GM21360 (cell line): ENCODE data around the gene FAM89B.

Experiments
- ATAC-seq: cut with Tn5 transposase; IDR thresholded peaks from one replicate; pipeline ENCODE4 v1.9.1; 2021; ENCODE audit warnings: mild to moderate bottlenecking, moderate library complexity; ENCODE audit not compliant: unreplicated experiment

Gene FAM89B

DNA sequence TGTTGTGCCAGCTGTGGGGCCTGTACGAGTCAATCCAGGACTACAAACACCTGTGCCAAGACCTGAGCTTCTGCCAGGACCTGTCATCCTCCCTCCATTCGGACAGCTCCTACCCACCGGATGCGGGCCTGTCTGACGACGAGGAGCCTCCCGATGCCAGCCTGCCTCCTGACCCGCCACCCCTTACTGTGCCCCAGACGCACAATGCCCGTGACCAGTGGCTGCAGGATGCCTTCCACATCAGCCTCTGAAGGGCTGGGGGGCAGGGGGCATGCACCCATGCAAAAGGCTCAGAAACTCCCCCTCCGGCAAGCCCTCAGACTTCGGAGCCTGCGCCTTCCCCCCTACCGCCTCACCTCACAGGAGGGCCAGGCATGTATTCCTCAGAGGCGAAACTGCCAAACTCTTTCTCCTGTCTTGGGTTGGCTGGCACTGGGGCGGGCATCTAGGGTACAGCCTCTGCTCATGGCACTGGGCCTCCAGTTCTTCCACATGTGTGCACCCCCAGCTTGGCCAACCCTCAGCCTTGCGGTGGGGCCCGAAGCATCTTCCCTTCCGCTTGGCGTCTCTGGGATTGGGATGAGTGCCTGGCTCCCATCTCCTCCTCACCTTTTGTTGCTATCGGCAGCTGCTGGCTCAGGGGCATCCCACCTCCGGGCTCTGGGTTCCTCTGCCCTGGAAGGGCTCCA, 1.2 kb downstream of the FAM89B start:
- no peak for ATAC-seq

DNA sequence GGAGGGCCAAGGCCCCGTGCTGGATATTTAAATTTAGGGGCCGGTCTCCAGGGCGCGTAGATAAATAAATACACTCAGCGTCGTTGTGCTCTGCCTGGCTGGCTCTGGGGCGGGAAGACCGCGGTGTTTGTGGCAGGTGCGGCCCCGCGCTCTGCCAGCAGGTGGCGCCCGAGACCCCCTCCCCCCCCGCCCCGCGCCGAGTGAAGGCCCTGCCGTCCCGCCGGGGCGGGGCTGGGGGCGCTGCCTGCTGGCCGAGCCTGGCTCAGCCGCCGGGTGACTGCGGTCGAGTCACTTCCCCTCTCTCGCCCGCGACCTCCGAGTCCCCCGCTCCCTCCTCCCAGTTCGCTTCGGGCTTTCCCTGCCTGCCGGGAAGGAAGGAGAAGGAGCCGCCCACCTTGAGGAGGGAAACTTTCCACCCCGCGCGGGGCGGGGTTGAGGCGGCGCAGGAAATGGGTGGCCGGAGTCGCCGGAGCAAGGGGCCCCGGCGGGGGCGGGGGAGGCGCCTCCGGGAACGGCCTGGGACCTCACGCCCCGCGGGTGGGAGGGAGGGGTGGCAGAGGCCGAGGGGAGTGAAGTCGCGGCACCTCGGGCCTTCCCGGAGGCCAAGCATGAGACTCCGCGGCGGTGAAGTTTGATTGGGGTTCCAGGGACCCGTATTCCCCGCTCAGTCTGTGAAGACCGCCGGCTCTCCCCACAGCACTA, 1.9 kb downstream of the FAM89B start:
- no peak for ATAC-seq

DNA sequence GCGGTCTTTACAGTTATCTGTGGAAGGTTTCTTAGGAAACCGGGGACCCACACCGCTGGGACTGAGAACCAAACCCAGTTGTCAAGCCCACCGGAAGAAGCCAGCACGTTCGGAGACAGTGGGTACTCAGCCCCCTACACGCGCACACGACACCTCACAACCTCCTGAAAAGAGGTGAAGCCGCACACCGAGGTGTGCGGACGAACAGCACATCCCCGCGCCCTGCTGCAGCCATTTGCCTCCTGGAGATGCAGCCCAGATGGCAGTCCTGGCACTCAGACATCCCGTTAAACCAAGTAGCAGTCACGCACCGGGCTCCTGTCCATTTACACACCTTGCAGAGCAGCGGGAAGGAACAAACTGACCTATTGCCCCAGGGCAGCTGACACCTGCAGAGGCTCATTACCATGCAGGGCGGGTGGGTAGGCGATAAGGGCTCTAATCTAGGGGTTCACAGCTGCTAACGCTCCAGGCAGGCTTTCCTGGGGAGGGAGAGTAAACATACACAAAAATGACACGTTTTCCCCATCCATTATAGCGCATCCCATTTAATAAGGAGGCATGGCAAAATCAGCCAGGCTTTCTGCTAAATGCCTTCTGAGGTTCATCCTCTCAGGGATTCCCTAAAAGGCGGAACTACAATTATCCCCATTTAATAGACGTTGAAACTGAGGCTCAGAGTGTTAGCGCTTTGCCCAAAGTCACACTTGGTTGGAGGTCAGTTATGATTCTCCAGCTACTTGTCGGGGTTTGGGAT, 2.7 kb downstream of the FAM89B start:
- ATAC-seq = no peak

DNA sequence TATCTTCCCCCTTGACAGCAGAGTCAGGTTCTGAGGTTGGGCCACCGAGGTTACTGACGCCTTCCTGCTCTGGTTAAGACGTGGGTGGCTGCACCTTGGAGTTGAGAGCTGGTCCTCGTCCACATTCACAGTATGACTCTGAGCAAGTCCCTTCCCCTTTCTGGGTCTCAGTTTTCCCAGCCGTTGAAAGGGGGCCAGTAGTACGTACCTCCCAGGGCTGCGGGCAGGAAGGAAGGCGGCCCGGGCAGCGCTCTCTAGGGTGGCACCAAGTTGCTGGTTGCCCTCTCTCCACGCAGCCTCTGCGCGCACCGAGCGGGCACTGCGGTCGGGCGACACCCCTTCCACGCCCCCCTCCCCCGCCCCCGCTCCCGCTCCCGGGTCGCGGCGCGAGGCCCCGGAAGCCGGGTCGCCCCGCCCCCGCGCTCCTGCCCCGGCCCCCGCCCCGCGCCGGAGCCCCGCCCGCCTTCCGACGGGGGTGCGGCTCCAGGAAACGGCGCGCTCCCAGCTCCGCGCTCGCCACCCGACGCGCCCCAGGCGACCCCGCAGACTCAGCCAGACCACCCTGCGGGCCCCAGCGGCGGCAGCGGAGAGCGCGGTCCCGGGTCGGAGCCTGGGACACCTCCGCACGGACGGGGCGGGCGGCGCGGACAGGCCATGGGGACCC, 3.4 kb downstream of the FAM89B start, which contains the start of gene EHBP1L1:
Gene EHBP1L1 (plus strand): TSS at position 486 of the 664 bp plus-strand sequence. CDS start 250 bp downstream, outside the sequence.
- ATAC-seq = no peak

DNA sequence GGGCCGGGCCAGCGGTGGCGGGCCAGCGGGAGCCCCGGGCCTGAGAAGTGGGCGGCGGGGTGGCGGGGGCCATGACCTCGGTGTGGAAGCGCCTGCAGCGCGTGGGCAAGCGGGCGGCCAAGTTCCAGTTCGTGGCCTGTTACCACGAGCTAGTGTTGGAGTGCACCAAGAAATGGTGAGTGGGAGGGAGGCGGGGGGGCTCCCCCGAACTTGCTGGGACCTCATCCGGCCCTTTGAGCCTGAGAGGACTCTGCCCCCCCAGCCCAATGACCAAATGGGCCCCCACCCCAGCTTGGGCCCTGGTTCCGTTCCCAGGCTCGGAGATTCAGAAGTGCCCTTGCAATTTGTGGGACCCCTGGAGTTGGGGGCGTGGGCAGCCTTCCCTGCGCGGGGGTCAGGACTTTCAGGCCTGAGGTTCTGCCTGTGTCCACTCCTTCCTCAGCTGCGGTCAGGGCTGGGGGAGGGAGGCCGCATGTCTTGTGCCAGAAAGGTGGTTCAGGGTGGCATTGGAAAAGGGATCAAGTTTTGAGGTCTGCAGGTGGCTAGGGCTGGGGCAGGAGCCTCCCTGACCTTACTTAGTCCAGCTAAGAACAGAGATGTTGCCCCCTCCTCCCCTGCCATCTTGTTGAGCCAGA, 4.0 kb downstream of the FAM89B start:
- no peak for ATAC-seq

DNA sequence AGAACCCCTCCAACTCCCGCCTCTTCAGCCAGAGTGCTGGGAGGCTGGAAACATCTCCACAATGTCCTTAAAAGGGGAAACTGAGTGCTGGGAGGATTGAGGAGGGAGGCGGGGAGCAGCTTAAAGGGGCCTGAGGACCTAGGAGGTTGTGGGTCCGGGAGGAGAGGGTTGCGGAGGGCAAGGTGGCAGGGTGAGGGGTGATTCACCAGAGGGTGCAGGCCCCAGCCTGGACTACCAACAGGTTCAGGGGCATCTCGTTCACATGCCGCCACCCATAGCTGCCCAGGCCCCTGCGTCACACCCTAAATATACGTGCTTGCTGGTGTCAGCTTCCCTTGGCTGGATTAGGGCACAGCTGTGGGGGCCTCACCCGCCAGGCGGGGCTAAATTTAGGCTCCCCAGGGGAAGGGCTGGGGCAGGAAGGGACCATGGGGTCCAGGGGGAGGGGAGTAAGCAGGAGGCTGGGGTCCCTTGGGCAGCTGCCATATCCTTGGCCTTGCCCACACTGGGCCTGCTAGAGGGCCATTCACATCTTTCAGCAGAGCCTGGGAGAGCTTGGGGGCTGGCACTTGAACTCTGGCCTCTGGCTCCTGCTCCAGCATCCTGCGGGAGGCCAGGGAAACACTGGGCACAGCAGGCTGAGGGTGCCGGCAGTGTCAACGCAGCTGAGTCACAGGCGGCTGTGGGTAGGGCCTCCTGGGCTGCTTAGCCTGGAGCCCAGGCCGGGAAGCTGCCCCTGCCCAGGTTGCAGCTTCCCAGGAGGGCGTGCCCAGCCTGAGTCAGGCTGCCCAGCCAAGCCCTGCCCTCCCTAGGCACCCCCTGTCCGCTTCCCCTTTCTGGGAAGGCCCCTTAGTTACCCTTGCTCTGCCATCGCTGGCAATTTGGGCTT, 4.8 kb downstream of the FAM89B start:
- no peak for ATAC-seq

DNA sequence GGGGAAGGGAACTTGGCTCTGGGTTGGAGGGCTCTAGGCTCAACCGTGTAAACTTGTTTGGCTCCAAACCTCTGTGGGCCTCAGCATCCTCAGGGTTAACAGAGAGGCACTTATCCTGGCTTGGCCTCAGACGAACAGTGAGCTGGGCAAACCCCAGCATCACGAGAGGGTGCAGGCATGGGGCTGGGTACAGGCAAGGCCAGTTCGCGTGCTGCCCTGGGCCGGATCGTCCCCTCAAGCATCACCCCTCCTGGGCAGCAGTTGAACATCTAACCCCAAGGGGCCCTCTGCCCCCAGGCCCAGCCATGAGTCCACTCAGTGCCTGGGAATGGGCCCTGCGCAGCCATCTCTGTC, 5.4 kb downstream of the FAM89B start:
- no peak for ATAC-seq

DNA sequence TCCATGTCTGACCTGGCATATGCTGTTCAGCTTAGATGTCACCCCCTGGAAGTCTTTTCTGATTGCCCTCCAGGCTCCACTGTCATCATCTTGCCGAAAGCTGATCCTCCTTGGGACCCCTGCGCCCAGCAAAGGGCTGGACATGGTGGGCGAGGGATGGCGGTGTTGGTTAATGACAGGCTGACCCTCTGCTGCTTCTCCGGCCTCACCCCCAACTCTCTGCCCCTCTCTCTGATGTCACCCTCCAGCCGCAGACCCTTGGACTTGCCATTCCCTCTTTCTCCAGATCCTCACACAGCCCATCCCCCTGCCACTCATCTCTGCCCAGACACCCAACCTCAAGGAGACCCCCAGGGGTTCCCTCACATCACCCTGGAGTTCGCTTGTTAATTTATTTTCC, 5.8 kb downstream of the FAM89B start:
- no peak for ATAC-seq

DNA sequence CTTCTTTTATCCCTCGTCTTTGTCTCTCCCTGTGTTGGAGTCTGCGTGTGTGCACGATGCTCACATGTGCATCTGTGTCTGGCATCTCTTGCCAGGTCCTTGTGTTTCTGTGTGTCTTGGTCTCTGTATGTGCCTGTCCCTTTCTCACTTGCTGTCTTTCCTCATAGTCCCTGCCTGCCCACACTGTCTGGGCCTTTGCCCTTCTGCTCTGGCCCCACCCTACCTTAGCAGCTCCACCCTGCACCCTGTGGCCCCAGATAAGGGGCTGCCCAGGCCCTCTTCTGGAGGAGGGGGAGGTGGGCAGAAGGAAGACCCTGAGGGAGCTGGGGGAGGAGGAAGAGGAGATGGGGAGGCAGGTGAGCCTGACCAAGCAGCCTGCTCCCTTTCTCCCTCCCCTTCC, 6.3 kb downstream of the FAM89B start:
- ATAC-seq = no peak

DNA sequence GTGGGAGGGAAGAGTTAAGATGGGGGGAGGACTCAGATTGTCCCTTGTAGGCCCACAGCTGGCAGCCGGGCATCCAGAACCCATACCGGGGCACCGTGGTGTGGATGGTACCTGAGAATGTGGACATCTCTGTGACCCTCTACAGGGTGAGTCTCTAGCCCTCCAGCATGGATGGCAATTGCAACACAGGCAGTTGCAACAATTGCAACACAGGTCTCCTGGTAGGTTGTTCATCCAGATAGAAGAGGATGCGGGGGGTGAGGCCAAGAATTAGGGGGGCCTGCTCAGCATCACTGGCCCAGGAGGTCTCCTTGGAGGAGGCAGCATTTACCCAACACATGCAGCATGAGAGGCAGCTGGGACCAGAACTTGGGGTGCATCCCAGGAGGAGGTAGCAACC, 7.0 kb downstream of the FAM89B start:
- no peak for ATAC-seq

DNA sequence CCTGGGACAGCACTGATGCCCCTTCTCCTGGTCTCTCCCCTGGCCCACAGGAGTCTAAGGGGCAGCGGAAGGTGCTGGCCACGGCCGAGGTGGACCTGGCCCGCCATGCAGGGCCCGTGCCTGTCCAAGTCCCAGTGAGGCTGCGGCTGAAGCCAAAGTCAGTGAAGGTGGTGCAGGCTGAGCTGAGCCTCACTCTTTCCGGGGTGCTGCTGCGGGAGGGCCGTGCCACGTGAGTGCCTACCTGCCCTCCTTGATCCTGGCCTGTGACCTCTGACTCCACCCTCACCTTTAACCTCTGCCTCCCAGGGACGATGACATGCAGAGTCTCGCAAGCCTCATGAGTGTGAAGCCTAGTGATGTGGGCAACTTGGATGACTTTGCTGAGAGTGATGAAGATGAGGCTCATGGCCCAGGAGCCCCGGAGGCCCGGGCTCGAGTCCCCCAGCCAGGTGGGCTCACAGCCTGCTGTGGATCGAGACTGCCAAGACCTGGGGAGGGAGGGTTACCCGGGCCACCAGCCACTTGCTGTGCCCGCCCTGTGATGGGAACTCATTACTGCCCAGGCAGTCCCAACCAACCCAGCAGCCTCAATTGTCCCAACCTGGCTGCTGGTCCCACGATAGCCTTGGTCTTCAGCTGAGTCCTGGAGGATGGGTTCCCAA, 7.8 kb downstream of the FAM89B start:
- no peak for ATAC-seq

DNA sequence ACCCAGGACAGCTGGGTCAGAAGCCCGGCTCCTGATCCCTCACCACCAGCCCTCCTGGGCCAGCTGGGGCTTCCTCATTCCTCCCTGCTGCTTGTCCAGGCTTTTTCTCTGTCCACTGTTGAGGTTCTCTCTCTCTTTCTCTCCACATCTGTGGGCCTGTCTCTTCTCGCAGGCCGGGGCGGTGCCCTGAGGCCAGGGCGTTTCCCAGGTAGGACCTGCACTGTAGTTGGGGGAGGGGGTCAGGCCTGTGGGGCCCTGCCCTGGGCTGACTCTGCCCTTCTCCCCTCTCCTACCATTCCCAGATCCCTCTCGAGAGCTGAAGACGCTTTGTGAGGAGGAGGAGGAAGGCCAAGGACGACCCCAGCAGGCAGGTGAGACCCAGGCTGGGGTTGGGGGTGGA, 8.4 kb downstream of the FAM89B start:
- no peak for ATAC-seq

DNA sequence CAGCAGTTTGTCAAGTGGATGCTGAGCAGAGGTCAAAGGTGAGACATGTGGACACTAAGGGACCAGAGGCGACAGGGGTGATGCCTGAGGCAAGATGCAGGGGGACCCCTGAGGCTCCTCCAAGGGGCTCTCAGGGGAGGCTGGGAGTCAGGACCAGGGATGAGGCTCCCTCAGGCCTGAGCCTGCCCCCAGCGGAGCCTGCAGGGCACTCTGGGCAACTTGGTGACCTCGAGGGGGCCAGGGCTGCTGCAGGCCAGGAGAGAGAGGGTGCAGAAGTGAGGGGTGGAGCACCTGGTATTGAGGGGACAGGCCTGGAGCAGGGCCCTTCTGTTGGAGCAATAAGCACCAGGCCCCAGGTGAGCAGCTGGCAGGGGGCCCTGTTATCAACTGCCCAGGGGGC, 9.6 kb downstream of the FAM89B start:
- no peak for ATAC-seq

DNA sequence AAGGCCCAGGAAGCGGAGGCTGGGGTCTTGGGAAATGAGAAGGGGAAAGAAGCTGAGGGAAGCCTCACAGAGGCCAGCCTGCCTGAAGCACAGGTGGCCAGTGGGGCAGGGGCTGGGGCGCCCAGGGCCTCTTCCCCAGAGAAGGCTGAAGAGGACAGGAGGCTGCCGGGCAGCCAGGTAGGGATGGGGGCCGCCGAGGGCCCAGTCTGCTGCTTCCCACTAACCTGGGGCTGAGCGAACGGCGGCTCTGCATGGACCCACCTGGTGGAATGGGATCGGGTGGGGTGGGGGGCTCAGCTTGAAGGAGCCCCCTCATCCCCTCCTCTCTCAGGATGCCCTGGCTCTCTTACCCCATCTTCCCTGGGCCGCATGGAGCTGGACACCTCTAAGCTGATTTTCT, 11.3 kb downstream of the FAM89B start:
- no peak for ATAC-seq

DNA sequence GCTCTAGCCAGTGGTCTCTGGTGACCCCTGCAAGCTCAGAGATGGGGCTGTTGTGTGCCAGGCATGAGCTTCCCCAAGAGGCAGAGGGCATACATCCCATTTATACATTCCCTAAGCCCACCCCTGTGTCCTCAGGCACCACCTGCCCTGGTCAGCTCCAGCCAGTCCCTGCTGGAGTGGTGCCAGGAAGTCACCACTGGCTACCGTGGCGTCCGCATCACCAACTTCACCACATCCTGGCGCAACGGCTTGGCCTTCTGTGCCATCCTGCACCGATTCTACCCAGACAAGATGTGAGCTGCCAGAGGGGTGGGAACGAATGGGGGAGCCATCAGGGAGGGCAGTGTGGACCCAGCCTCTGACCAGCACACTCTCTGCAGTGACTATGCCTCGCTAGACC, 11.8 kb downstream of the FAM89B start:
- no peak for ATAC-seq

DNA sequence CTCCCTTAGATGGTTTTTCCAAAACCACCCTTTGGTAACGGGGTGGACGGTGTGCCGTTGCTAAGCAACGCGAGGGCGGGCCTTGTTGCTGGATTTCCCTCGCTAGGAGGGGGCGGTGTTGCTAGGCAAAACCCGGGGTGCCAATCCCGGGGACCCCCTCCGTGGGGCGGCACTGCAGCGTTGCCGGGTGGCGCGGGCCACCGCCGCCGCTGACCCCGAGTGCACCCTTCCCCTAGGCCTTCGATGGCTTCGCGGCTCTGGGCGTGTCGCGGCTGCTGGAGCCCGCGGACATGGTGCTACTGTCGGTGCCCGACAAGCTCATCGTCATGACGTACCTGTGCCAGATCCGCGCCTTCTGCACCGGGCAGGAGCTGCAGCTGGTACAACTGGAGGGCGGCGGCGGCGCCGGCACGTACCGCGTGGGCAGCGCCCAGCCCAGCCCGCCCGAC, 12.4 kb downstream of the FAM89B start:
- ATAC-seq = no peak

DNA sequence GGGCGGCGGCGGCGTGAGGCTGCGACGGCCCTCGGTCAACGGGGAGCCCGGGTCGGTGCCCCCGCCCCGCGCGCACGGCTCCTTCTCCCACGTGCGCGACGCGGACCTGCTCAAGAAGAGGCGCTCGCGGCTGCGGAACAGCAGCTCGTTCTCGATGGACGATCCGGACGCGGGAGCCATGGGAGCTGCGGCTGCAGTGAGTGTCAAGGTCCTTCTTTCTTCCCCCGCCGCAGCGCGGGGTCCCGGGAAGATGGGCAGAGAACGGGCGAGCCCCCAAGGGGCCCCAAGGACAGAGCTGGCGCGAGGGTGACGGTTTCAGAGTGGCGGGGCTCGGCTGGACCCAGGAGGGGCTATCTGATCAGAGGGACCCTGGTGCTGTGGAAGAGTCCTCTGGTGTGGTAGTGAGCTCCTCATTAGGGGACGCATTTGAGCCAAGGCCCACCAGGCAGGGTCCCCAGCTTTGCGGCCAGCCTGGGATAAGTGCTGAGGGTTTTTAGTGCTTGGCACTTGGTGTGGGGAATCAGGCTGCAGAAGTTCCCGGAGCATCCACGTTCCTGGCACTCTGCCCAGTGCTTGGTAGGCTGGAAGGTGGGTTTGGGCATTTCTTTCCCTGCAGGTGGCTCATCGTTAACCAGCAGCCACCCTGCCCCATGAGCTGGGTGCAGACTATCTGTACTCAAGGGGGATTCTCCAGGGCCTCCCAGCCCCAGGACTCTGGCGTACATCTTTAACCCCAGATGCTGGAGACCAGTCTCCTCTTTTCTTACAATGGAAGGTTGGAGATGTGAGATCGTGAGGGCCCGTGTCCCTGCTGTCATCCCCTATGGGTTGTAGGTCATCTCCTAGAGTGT, 13.3 kb downstream of the FAM89B start:
- no peak for ATAC-seq

DNA sequence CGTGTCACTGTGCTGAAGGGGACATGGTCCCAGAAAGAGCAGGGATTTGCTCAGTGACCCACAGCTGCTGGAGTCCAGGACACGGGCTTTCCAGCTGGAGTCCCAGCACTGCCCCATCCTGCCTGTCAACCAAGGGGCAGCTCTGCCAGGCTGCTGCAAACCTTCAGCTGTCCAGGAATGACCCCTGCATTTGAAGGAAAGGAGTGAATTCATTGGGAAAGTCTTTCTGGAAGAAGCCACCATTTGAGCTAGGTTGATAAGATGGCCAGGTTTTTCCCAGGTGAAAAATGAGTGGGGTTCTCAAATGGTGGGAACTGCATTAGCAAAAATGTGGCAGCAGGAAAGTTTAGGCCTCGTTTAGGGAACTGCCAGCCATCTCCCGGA, 13.9 kb downstream of the FAM89B start:
- ATAC-seq = no peak

DNA sequence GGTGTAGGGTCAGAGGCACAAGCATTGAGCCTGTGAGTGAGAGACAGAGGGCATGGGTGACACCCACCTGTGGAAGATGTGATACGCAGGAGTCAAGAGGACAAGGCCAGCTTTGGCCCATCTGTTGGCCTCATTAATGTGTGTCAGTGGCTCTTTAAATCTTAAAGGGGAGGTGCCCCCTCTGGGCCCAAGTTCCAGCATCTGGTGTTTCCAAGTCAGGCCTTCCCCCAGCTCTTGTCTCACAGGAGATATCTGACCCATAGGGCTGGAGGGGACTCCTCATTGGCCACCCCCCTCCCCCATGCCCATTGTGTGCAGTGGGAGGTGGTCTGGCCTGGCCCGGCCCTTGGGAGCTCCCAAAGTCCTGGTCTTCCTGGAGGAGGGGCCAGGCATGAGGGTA, 14.3 kb downstream of the FAM89B start:
- no peak for ATAC-seq
